Neural cell (in vitro differentiated cells): Measurements from ENCODE around the gene ZNF385C. TPM values are rescaled to one million over a fixed set of nuclear protein-coding genes. Genes with fewer than 3 reads are reported as not detected.

Experiments used
- H2AFZ ChIP-seq: fragments of 200-600, 300-800 bp; sonication (generic), shearing (Covaris generic); 2 replicates; pipeline ENCODE4 v1.6.0; 2014; ENCODE audit warnings: low read depth, mild to moderate bottlenecking, antibody characterized with exemption, low read length, moderate library complexity
- H3F3A ChIP-seq: fragments of 200-600 bp; shearing (Covaris generic); 2 replicates; pipeline ENCODE4 v1.6.1; 2016; ENCODE audit warnings: mild to moderate bottlenecking, moderate library complexity, mixed read lengths, antibody characterized with exemption, low read length; ENCODE audit not compliant: insufficient read depth, poor library complexity, severe bottlenecking
- H3K27ac ChIP-seq: fragments of 200-600, 300-800 bp; sonication (generic), shearing (Covaris generic); 2 replicates; pipeline ENCODE4 v1.5.1; 2014; ENCODE audit warnings: mild to moderate bottlenecking, low read length, moderate library complexity
- H3K27me3 ChIP-seq: fragments of 300-800, 200-600 bp; sonication (generic), shearing (Covaris generic); 2 replicates; pipeline ENCODE4 v1.6.0; 2014; ENCODE audit warnings: mild to moderate bottlenecking, low read depth, low read length, moderate library complexity; ENCODE audit not compliant: insufficient read depth
- H3K36me3 ChIP-seq: fragments of 300-800, 200-600 bp; sonication (generic), shearing (Covaris generic); 2 replicates; pipeline ENCODE4 v1.5.1; 2014; ENCODE audit warnings: mild to moderate bottlenecking, antibody characterized with exemption, low read length, moderate library complexity; ENCODE audit not compliant: insufficient read depth
- H3K4me2 ChIP-seq: fragments of 300-800, 200-600 bp; sonication (generic), shearing (Covaris generic); 2 replicates; pipeline ENCODE4 v1.6.0; 2014; ENCODE audit warnings: mild to moderate bottlenecking, low read length
- H3K4me3 ChIP-seq: fragments of 300-800, 200-600 bp; sonication (generic), shearing (Covaris generic); 2 replicates; pipeline ENCODE4 v1.5.1; 2014; ENCODE audit warnings: mild to moderate bottlenecking, low read length, moderate library complexity
- H3K79me2 ChIP-seq: fragments of 200-600 bp; shearing (Covaris generic); replicated peaks from 2 replicates; pipeline ENCODE4 v1.6.0; 2014; ENCODE audit warnings: mild to moderate bottlenecking, low read length, moderate library complexity; ENCODE audit not compliant: insufficient read depth
- H3K9ac ChIP-seq: fragments of 300-800, 200-600 bp; sonication (generic), shearing (Covaris generic); 2 replicates; pipeline ENCODE4 v1.6.1; 2016; ENCODE audit warnings: mild to moderate bottlenecking, low read length, mixed read lengths
- H3K9me2 ChIP-seq: fragments of 200-600 bp; shearing (Covaris generic); 2 replicates; pipeline ENCODE4 v1.6.1; 2016; ENCODE audit warnings: mild to moderate bottlenecking, low read length, mixed read lengths; ENCODE audit not compliant: insufficient read depth
- H3K9me3 ChIP-seq: fragments of 200-600, 300-800 bp; sonication (generic), shearing (Covaris generic); 2 replicates; pipeline ENCODE4 v1.6.1; 2016; ENCODE audit warnings: mild to moderate bottlenecking, mixed run types, low read length, moderate library complexity, mixed read lengths
- H4K20me1 ChIP-seq: fragments of 200-600 bp; shearing (Covaris generic); 2 replicates; pipeline ENCODE4 v1.6.1; 2016; ENCODE audit warnings: mild to moderate bottlenecking, mixed run types; ENCODE audit not compliant: insufficient read depth
- EP300 ChIP-seq: fragments of 450-650 bp; conservative IDR thresholded peaks from 2 replicates; pipeline ENCODE4 v1.6.1; 2014; ENCODE audit warnings: antibody characterized with exemption, mild to moderate bottlenecking, moderate library complexity; ENCODE audit not compliant: poor library complexity, severe bottlenecking
- EZH2 ChIP-seq: fragments of 200-600, 300-800 bp; shearing (Covaris generic), sonication (generic); IDR thresholded peaks from 2 replicates; pipeline ENCODE4 v1.6.1; 2014; ENCODE audit warnings: antibody characterized with exemption, low read length, borderline replicate concordance, mild to moderate bottlenecking; ENCODE audit not compliant: insufficient read depth, poor library complexity, severe bottlenecking
- MXI1 ChIP-seq: fragments of 450-650 bp; conservative IDR thresholded peaks from 2 replicates; pipeline ENCODE4 v1.6.1; 2014; ENCODE audit warnings: antibody characterized with exemption, mild to moderate bottlenecking; ENCODE audit not compliant: poor library complexity, severe bottlenecking
- POLR2AphosphoS5 ChIP-seq: IDR thresholded peaks from 2 replicates; pipeline ENCODE4 v1.6.1; 2012
- RAD21 ChIP-seq: fragments of 450-650 bp; conservative IDR thresholded peaks from 2 replicates; pipeline ENCODE4 v1.6.1; 2014; ENCODE audit warnings: antibody characterized with exemption, mild to moderate bottlenecking, moderate library complexity
- SMC3 ChIP-seq: fragments of 450-650 bp; conservative IDR thresholded peaks from 2 replicates; pipeline ENCODE4 v1.6.1; 2014; ENCODE audit warnings: antibody characterized with exemption, mild to moderate bottlenecking, moderate library complexity; ENCODE audit not compliant: poor library complexity
- TAF1 ChIP-seq: IDR thresholded peaks from 2 replicates; pipeline ENCODE4 v1.6.1; 2012; ENCODE audit warnings: low read depth
- polyA plus RNA-seq: library from polyadenylated mRNA; depleted of rRNA; stranded (reverse); fragments of >200 nt; gene quantifications from 2 replicates; pipeline ENCODE4 v1.2.3, GENCODE V29; 2014
- TF ChIP-seq, protein P1 (sequence below): IDR thresholded peaks from 2 replicates; pipeline ENCODE4 v1.6.1; 2012; ENCODE audit warnings: borderline replicate concordance
- TF ChIP-seq, protein P2 (sequence below): fragments of 450-650 bp; IDR thresholded peaks from 2 replicates; pipeline ENCODE4 v1.5.1; 2014; ENCODE audit warnings: antibody characterized with exemption, mild to moderate bottlenecking, moderate library complexity; ENCODE audit not compliant: poor library complexity, severe bottlenecking

ZNF385C gene
- polyA plus RNA-seq, 1 donor from 2014 or later = 0.69 TPM

DNA sequence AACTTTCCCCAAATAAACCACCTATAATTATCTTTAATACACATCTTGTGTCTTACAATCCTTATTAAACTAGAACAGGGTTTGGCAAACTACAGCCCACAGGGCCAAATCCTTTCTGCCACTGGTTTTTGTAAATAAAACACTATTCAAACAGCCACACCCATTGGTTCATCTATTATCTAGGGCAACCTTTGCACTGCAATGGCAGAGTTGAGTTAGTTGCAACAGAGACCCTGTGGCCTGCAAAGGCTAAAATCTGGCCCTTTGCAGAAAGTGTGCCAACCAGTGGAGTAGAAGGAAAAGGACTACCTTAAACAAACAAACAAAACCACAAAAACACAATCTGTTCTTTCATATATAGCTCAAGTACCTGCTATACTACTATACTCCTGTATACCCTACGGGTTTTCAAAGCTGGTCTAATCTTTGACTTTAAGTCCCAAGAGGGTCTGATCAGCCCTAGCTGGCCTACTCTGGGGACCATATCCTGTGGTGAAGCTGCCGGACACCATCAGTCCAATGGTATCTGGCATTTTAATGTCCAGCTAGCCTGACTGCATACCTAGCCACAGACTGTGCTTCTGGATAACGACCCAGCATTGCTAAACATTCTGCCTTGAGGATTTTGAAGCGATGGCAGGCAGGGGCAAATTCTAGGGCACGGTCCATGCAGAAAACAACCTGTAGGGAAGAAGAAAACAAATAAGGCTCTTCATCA is 108.4 kb downstream of the ZNF385C start:
- no peaks in the 10 kb centered on the region for H3K27me3 ChIP-seq
- no peak overlapping the region for H3K27ac ChIP-seq
- no peaks in the 10 kb centered on the region for H3K9me3 ChIP-seq
- no peaks in the 10 kb centered on the region for H3K79me2 ChIP-seq
- H3K36me3 ChIP-seq = peaks cover 12% of the 10 kb centered on the region
- no peak overlapping the region for H3K9ac ChIP-seq
- H3K4me2 ChIP-seq = no peak overlapping the region
- no peak overlapping the region for H3K4me3 ChIP-seq
- H3F3A ChIP-seq = no peaks in the 10 kb centered on the region
- TF ChIP-seq POLR2AphosphoS5 = no peak
- TF ChIP-seq EZH2 = no peak
- TF ChIP-seq MXI1 = no peak
- no peak for TF ChIP-seq TAF1
- TF ChIP-seq, protein P1, sequence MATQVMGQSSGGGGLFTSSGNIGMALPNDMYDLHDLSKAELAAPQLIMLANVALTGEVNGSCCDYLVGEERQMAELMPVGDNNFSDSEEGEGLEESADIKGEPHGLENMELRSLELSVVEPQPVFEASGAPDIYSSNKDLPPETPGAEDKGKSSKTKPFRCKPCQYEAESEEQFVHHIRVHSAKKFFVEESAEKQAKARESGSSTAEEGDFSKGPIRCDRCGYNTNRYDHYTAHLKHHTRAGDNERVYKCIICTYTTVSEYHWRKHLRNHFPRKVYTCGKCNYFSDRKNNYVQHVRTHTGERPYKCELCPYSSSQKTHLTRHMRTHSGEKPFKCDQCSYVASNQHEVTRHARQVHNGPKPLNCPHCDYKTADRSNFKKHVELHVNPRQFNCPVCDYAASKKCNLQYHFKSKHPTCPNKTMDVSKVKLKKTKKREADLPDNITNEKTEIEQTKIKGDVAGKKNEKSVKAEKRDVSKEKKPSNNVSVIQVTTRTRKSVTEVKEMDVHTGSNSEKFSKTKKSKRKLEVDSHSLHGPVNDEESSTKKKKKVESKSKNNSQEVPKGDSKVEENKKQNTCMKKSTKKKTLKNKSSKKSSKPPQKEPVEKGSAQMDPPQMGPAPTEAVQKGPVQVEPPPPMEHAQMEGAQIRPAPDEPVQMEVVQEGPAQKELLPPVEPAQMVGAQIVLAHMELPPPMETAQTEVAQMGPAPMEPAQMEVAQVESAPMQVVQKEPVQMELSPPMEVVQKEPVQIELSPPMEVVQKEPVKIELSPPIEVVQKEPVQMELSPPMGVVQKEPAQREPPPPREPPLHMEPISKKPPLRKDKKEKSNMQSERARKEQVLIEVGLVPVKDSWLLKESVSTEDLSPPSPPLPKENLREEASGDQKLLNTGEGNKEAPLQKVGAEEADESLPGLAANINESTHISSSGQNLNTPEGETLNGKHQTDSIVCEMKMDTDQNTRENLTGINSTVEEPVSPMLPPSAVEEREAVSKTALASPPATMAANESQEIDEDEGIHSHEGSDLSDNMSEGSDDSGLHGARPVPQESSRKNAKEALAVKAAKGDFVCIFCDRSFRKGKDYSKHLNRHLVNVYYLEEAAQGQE = no peak
- TF ChIP-seq RAD21 = no peak
- no peak for TF ChIP-seq SMC3
- TF ChIP-seq, protein P2, sequence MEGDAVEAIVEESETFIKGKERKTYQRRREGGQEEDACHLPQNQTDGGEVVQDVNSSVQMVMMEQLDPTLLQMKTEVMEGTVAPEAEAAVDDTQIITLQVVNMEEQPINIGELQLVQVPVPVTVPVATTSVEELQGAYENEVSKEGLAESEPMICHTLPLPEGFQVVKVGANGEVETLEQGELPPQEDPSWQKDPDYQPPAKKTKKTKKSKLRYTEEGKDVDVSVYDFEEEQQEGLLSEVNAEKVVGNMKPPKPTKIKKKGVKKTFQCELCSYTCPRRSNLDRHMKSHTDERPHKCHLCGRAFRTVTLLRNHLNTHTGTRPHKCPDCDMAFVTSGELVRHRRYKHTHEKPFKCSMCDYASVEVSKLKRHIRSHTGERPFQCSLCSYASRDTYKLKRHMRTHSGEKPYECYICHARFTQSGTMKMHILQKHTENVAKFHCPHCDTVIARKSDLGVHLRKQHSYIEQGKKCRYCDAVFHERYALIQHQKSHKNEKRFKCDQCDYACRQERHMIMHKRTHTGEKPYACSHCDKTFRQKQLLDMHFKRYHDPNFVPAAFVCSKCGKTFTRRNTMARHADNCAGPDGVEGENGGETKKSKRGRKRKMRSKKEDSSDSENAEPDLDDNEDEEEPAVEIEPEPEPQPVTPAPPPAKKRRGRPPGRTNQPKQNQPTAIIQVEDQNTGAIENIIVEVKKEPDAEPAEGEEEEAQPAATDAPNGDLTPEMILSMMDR = no peak
- TF ChIP-seq EP300 = no peak
- no peaks in the 10 kb centered on the region for H4K20me1 ChIP-seq
- H2AFZ ChIP-seq = no peak overlapping the region
- H3K9me2 ChIP-seq = no peaks in the 10 kb centered on the region

DNA sequence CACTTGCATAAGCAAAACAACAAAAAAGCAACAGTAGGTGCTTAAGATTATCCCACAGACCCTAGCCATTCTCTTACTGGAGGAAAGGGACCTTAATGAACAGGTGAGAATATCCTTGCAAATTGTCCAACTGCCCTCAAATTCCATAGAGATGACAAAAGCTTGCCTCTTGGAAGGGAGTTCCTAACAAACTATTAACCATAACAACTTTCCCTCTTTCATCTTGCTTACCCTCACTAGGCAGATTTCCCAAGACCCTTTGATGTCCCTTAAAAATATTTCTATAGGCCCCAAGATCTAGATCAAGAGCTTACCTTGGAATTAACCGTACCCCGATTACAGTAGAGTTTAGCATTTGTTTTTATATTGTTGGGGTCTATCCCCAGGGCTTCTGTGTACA is 109.9 kb downstream of the ZNF385C start:
- Histone ChIP-seq H3F3A (no peaks in the 10 kb centered on the region), H3K9me2 (no peaks in the 10 kb centered on the region), H3K79me2 (no peaks in the 10 kb centered on the region), H3K4me2 (no peak overlapping the region), H3K27me3 (no peaks in the 10 kb centered on the region), H2AFZ (no peak overlapping the region), H3K9ac (no peak overlapping the region), H3K4me3 (no peak overlapping the region), H4K20me1 (no peaks in the 10 kb centered on the region), H3K27ac (no peak overlapping the region), H3K9me3 (no peaks in the 10 kb centered on the region), H3K36me3 (peaks cover 13% of the 10 kb centered on the region)
- TF ChIP-seq, protein P1 = no peak
- no peak for TF ChIP-seq TAF1
- TF ChIP-seq, protein P2 = no peak
- TF ChIP-seq RAD21 = no peak
- no peak for TF ChIP-seq SMC3
- no peak for TF ChIP-seq MXI1
- no peak for TF ChIP-seq EP300
- no peak for TF ChIP-seq EZH2
